Cardiac fibroblast (primary cell): ENCODE measurements around the gene AP2S1.
A peak's percentile ranks its signal among the peaks of the same experiment; 100 is the strongest.
"Not testable (repeated sequence)": the region's sequence is repeated elsewhere in the genome, so short reads cannot be mapped to it uniquely, and the experiment has no call there.

Experiments used
- DNase-seq, 2 donors: peaks; one replicate each; pipeline versions ENCODE4 v3.0.0 to v3.0.0-alpha.2; 2010; ENCODE audit warnings: low read depth in 2 of 2
- H3K4me3 ChIP-seq, 2 donors: replicated peaks in 1 of 2; 1 replicate in 1 of 2; 2 replicates in 1 of 2; pipeline ENCODE4 v1.5.1; 2011; ENCODE audit warnings: low read depth in 2 of 2, low read length in 2 of 2, mild to moderate bottlenecking in 2 of 2, moderate library complexity in 1 of 2
- CTCF ChIP-seq: IDR thresholded peaks from one replicate; pipeline ENCODE4 v1.5.1; 2011; ENCODE audit warnings: low read depth, mild to moderate bottlenecking, low read length, inconsistent platforms

The AP2S1 gene

GRCh38 chr19:46880431-46880830 lies 29.8 kb upstream of the AP2S1 start:
- no peak for TF ChIP-seq CTCF
- DNase-seq, result peak in 1 of 2 donors; percentile 56
- H3K4me3 ChIP-seq, result no peak overlapping the region

GRCh38 chr19:46878613-46879375 lies 28.1 kb upstream of the AP2S1 start:
- DNase-seq, result peak; percentile 62 to 92
- H3K4me3 ChIP-seq, result no peak overlapping the region
- no peak for TF ChIP-seq CTCF

- H3K4me3 ChIP-seq, result no peak overlapping the region
- DNase-seq, result no peak
- TF ChIP-seq CTCF, result no peak
Measured at GRCh38 chr19:46875657-46876056, 25.0 kb upstream of the AP2S1 start.

- TF ChIP-seq CTCF, result no peak
- DNase-seq, result no peak
- H3K4me3 ChIP-seq, result no peak overlapping the region
Measured at GRCh38 chr19:46875234-46875633, 24.6 kb upstream of the AP2S1 start.

- H3K4me3 ChIP-seq, result no peak overlapping the region
- no peak for DNase-seq
- TF ChIP-seq CTCF, result no peak
Measured at GRCh38 chr19:46872967-46873366, 22.3 kb upstream of the AP2S1 start.

- H3K4me3 ChIP-seq, DNase-seq: not testable (repeated sequence)
Measured at GRCh38 chr19:46871173-46871572, 20.5 kb upstream of the AP2S1 start.

GRCh38 chr19:46868025-46868802 lies 17.6 kb upstream of the AP2S1 start:
- no peak for DNase-seq

More at GRCh38 chr19:46868025-46868802, 17.6 kb upstream of the AP2S1 start:
- no peak for TF ChIP-seq CTCF
- no peak overlapping the region for H3K4me3 ChIP-seq
